Measurements from ENCODE around the gene NDST1. TPM values are rescaled to one million over a fixed set of nuclear protein-coding genes. Genes with fewer than 3 reads are reported as not detected.

The NDST1 gene
- total RNA-seq, 4 donors from 2014 or later: 36.1 to 70.5 (median 50.5) TPM

GRCh38 chr5:150523472-150524350, 15.8 kb downstream of the NDST1 start:
- ATAC-seq: peak; percentile 42 to 58

DNA sequence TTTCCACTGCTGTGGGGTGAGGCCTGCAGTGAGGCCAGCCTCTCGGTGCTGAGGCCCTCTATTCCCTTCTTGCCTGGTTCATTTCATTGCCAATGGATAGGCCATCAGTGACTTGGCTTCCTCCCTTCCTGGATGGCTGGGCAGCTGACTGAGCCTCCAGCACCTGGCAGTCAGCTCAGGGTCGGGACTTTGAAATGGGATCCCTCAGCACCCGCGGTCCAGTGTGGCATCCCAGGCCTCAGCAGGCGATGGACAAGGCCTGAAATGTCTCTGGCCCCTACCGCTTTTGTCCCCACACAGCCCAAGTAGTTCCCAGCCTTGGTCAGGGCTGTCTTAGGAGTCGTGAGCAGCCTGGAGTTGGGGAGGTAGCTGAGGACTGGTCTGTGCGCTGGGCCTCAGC, 17.2 kb downstream of the NDST1 start:
- intact Hi-C loops (cut with DNase I; ENCODE audit: low total_unique reads) (loop anchor here (2.0 kb wide), 1 partner anchor 38 kb away; no protein-coding TSS in a partner anchor), in situ Hi-C loops (cut with MboI; ENCODE audit: low sequenced_read_pairs in 4 of 4) (no loop called here)
- peak; percentile 82 to 88 for ATAC-seq
- H3K4me3 ChIP-seq: no peak overlapping the region
- DNase-seq: peak; percentile 73 to 82
- no peaks in the 10 kb centered on the region for H3K27me3 ChIP-seq
- peaks cover 0 to 19% of the 10 kb centered on the region in 2 donors for H3K36me3 ChIP-seq
- TF ChIP-seq, protein P1, sequence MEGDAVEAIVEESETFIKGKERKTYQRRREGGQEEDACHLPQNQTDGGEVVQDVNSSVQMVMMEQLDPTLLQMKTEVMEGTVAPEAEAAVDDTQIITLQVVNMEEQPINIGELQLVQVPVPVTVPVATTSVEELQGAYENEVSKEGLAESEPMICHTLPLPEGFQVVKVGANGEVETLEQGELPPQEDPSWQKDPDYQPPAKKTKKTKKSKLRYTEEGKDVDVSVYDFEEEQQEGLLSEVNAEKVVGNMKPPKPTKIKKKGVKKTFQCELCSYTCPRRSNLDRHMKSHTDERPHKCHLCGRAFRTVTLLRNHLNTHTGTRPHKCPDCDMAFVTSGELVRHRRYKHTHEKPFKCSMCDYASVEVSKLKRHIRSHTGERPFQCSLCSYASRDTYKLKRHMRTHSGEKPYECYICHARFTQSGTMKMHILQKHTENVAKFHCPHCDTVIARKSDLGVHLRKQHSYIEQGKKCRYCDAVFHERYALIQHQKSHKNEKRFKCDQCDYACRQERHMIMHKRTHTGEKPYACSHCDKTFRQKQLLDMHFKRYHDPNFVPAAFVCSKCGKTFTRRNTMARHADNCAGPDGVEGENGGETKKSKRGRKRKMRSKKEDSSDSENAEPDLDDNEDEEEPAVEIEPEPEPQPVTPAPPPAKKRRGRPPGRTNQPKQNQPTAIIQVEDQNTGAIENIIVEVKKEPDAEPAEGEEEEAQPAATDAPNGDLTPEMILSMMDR (IDR thresholded peaks at IDR 0.05 in 4 of 5, conservative IDR thresholded peaks at IDR 0.05 in 1 of 5): no peak
- H3K27ac ChIP-seq: peak overlapping the region; percentile 73 to 79 (median 76)
- H3K9me3 ChIP-seq: no peaks in the 10 kb centered on the region
- peaks cover 56 to 61% of the 10 kb centered on the region in 2 donors for H3K4me1 ChIP-seq

More at GRCh38 chr5:150523472-150524350, 15.8 kb downstream of the NDST1 start:
- peak in 1 of 2 donors; percentile 46 for DNase-seq
- no peak for TF ChIP-seq POLR2A (IDR thresholded peaks at IDR 0.05)
- TF ChIP-seq, protein P1 (IDR thresholded peaks at IDR 0.05 in 4 of 5, conservative IDR thresholded peaks at IDR 0.05 in 1 of 5): peak; percentile 52 to 70 (median 62)
- peak overlapping the region; percentile 21 to 79 (median 75) for H3K27ac ChIP-seq
- intact Hi-C loops (cut with DNase I; ENCODE audit: low total_unique reads) (loop anchor here (1.0 to 2.0 kb wide), 2 partner anchors 37 to 64 kb away; no protein-coding TSS in a partner anchor), in situ Hi-C loops (cut with MboI; ENCODE audit: low sequenced_read_pairs in 4 of 4) (no loop called here)
- H3K36me3 ChIP-seq: peaks cover 0 to 19% of the 10 kb centered on the region in 2 donors
- no peak overlapping the region for H3K4me3 ChIP-seq
- H3K4me1 ChIP-seq: peaks cover 55 to 62% of the 10 kb centered on the region in 2 donors
- H3K9me3 ChIP-seq: no peaks in the 10 kb centered on the region
- H3K27me3 ChIP-seq: no peaks in the 10 kb centered on the region

GRCh38 chr5:150525781-150526180, 17.9 kb downstream of the NDST1 start:
- TF ChIP-seq, protein P1 (IDR thresholded peaks at IDR 0.05 in 4 of 5, conservative IDR thresholded peaks at IDR 0.05 in 1 of 5): no peak
- no peak for TF ChIP-seq POLR2A (IDR thresholded peaks at IDR 0.05)
- intact Hi-C loops (cut with DNase I; ENCODE audit: low total_unique reads): loop anchor here (2.0 kb wide), 1 partner anchor 39 kb away; no protein-coding TSS in a partner anchor
- ATAC-seq: no peak

GRCh38 chr5:150527038-150527437, 19.1 kb downstream of the NDST1 start:
- no peak for TF ChIP-seq POLR2A (IDR thresholded peaks at IDR 0.05)
- TF ChIP-seq, protein P1 (IDR thresholded peaks at IDR 0.05 in 4 of 5, conservative IDR thresholded peaks at IDR 0.05 in 1 of 5): no peak
- intact Hi-C loops (cut with DNase I; ENCODE audit: low total_unique reads) (no loop called here), in situ Hi-C loops (cut with MboI; ENCODE audit: low sequenced_read_pairs in 4 of 4) (no loop called here)
- no peak overlapping the region for H3K4me3 ChIP-seq
- peaks cover 0 to 12% of the 10 kb centered on the region in 2 donors for H3K36me3 ChIP-seq
- peaks cover 52 to 66% of the 10 kb centered on the region in 2 donors for H3K4me1 ChIP-seq
- H3K27ac ChIP-seq: peak overlapping the region; percentile 73 to 79 (median 76)
- H3K9me3 ChIP-seq: no peaks in the 10 kb centered on the region
- no peak for ATAC-seq
- no peaks in the 10 kb centered on the region for H3K27me3 ChIP-seq
- DNase-seq: no peak

More at GRCh38 chr5:150525781-150526180, 17.9 kb downstream of the NDST1 start:
- DNase-seq: no peak
- H3K27ac ChIP-seq: peak overlapping the region; percentile 73 to 79 (median 76)
- no peak overlapping the region for H3K4me3 ChIP-seq
- H3K9me3 ChIP-seq: no peaks in the 10 kb centered on the region
- H3K27me3 ChIP-seq: no peaks in the 10 kb centered on the region
- in situ Hi-C loops (cut with MboI; ENCODE audit: low sequenced_read_pairs in 4 of 4): no loop called here
- peaks cover 0 to 19% of the 10 kb centered on the region in 2 donors for H3K36me3 ChIP-seq
- H3K4me1 ChIP-seq: peaks cover 56 to 66% of the 10 kb centered on the region in 2 donors

Data from gastrocnemius medialis (tissue), 4 donors.